NB4 (cell line): Measurements from ENCODE around the gene SLC22A23.

Experiments
- DNase-seq: peaks from one replicate; pipeline ENCODE4 v3.0.0; 2010; ENCODE audit warnings: low read depth
- H3K4me3 ChIP-seq: one replicate; pipeline ENCODE4 v1.5.1; 2011; ENCODE audit warnings: mild to moderate bottlenecking, low read depth, low read length, moderate library complexity
- CTCF ChIP-seq: IDR thresholded peaks from one replicate; pipeline ENCODE4 v1.5.1; 2012; ENCODE audit warnings: low read depth, low read length
- MAX ChIP-seq: IDR thresholded peaks from 2 replicates; pipeline ENCODE4 v1.6.1; 2011; ENCODE audit warnings: low read depth, low read length
- MYC ChIP-seq: IDR thresholded peaks from 2 replicates; pipeline ENCODE4 v1.6.1; 2011; ENCODE audit warnings: low read depth, low read length
- POLR2A ChIP-seq: IDR thresholded peaks from 2 replicates; pipeline ENCODE4 v1.6.1; 2011; ENCODE audit warnings: mild to moderate bottlenecking; ENCODE audit not compliant: insufficient read length; ENCODE audit errors: extremely low read depth

SLC22A23 gene

GRCh38 chr6:3289664-3290055 is 167.2 kb downstream of the SLC22A23 start:
- DNase-seq: no peak
- H3K4me3 ChIP-seq: no peak overlapping the region
- TF ChIP-seq MAX (no peak), CTCF (no peak), MYC (no peak), POLR2A (no peak)

- no peak for TF ChIP-seq CTCF
- no peak for TF ChIP-seq MYC
- TF ChIP-seq MAX: no peak
- no peak for TF ChIP-seq POLR2A
- no peak overlapping the region for H3K4me3 ChIP-seq
- no peak for DNase-seq
Measured at GRCh38 chr6:3288711-3289663, 167.9 kb downstream of the SLC22A23 start.

GRCh38 chr6:3287976-3288707 is 168.7 kb downstream of the SLC22A23 start:
- DNase-seq: no peak
- TF ChIP-seq MAX: no peak
- TF ChIP-seq POLR2A: no peak
- no peak overlapping the region for H3K4me3 ChIP-seq

- TF ChIP-seq POLR2A (no peak), MYC (no peak), MAX (no peak), CTCF (no peak)
- no peak overlapping the region for H3K4me3 ChIP-seq
- no peak for DNase-seq
Measured at GRCh38 chr6:3287308-3287707, 169.5 kb downstream of the SLC22A23 start.

GRCh38 chr6:3286641-3287171 is 170.1 kb downstream of the SLC22A23 start:
- TF ChIP-seq MAX (no peak), CTCF (no peak), POLR2A (no peak), MYC (no peak)
- no peak for DNase-seq
- H3K4me3 ChIP-seq: no peak overlapping the region

- no peak for TF ChIP-seq MAX
- TF ChIP-seq POLR2A: no peak
- TF ChIP-seq MYC: no peak
- no peak for TF ChIP-seq CTCF
- DNase-seq: no peak
- H3K4me3 ChIP-seq: no peak overlapping the region
Measured at GRCh38 chr6:3285732-3286131, 171.1 kb downstream of the SLC22A23 start.
